H1 (cell line): ENCODE measurements around the gene TCF7L2. TPM values are rescaled to one million over a fixed set of nuclear protein-coding genes. Genes with fewer than 3 reads are reported as not detected.

ENCODE experiments used
- EGR1 ChIP-seq: IDR thresholded peaks from 2 replicates; pipeline ENCODE4 v1.6.1; 2011; ENCODE audit warnings: low read depth, low read length, borderline replicate concordance
- FOSL1 ChIP-seq: IDR thresholded peaks from 2 replicates; pipeline ENCODE4 v1.6.1; 2011; ENCODE audit warnings: mild to moderate bottlenecking, low read depth, low read length, moderate library complexity; ENCODE audit not compliant: insufficient read depth
- KDM1A ChIP-seq: fragments of 200-600, 300-600 bp; sonication (generic); IDR thresholded peaks from 2 replicates; pipeline ENCODE4 v1.7.1; 2016; ENCODE audit warnings: mild to moderate bottlenecking, low read length, borderline replicate concordance
- POLR2AphosphoS5 ChIP-seq: IDR thresholded peaks from 2 replicates; pipeline ENCODE4 v1.6.1; 2011; ENCODE audit warnings: low read depth, low read length
- RBBP5 ChIP-seq: IDR thresholded peaks from 2 replicates; pipeline ENCODE4 v1.7.1; 2012; ENCODE audit warnings: low read depth, mild to moderate bottlenecking, inconsistent platforms, low read length, moderate library complexity, borderline replicate concordance
- SAP30 ChIP-seq: fragments of 300-600 bp; sonication (generic); IDR thresholded peaks from 2 replicates; pipeline ENCODE4 v1.7.1; 2012; ENCODE audit warnings: low read length, moderate library complexity, mild to moderate bottlenecking, inconsistent platforms; ENCODE audit not compliant: insufficient read depth, insufficient replicate concordance
- TAF7 ChIP-seq: optimal IDR thresholded peaks from 2 replicates; pipeline ENCODE3; 2011; ENCODE audit warnings: low read depth, mild to moderate bottlenecking, inconsistent platforms, low read length, moderate library complexity, borderline replicate concordance
- polyA plus RNA-seq, 7 experiments: library from polyadenylated mRNA; depleted of rRNA in 3 of 7; stranded (reverse) in 5 of 7; unstranded in 2 of 7; fragments of >200 nt in 5 of 7; fragments of 200-250 nt in 2 of 7; gene quantifications; 1 replicate in 5 of 7; 2 replicates in 1 of 7; 4 replicates in 1 of 7; pipeline versions ENCODE4 v1.2.1 to v1.2.3, GENCODE V29; 2011 to 2013; ENCODE audit warnings: missing spikeins in 2 of 7, mixed read lengths in 2 of 7
- total RNA-seq: library from RNA; stranded (reverse); fragmentation: NEBNext Ultra II Directional; extraction: Animal tissue kit (Norgen Biotek cat#: 25700); gene quantifications from 2 replicates; pipeline ENCODE4 v1.2.1, GENCODE V29; 2021

Gene TCF7L2
- total and polyA plus RNA-seq, 2 of the 8 experiments (the other 6 are each of a cell fraction or from before 2014, with no cell fraction given) = 33.9 to 67.3 TPM

- no peak for TF ChIP-seq RBBP5
- no peak for TF ChIP-seq TAF7
- no peak for TF ChIP-seq SAP30
- TF ChIP-seq POLR2AphosphoS5 = no peak
- no peak for TF ChIP-seq KDM1A
- TF ChIP-seq FOSL1 = no peak
- no peak for TF ChIP-seq EGR1
Observed at GRCh38 chr10:113006656-113007342, 56.8 kb downstream of the TCF7L2 start (continued).
